Airway epithelial cell (primary cell): ENCODE data around the gene VNN1. TPM values are rescaled to one million over a fixed set of nuclear protein-coding genes. Genes with fewer than 3 reads are reported as not detected.

ENCODE experiments used
- total RNA-seq: library from RNA; depleted of rRNA; stranded (reverse); fragments of >200 nt; gene quantifications from 2 replicates; pipeline ENCODE4 v1.2.3, GENCODE V29; 2015

The VNN1 gene, protein sequence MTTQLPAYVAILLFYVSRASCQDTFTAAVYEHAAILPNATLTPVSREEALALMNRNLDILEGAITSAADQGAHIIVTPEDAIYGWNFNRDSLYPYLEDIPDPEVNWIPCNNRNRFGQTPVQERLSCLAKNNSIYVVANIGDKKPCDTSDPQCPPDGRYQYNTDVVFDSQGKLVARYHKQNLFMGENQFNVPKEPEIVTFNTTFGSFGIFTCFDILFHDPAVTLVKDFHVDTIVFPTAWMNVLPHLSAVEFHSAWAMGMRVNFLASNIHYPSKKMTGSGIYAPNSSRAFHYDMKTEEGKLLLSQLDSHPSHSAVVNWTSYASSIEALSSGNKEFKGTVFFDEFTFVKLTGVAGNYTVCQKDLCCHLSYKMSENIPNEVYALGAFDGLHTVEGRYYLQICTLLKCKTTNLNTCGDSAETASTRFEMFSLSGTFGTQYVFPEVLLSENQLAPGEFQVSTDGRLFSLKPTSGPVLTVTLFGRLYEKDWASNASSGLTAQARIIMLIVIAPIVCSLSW
- total RNA-seq: not detected in 2 replicates

DNA sequence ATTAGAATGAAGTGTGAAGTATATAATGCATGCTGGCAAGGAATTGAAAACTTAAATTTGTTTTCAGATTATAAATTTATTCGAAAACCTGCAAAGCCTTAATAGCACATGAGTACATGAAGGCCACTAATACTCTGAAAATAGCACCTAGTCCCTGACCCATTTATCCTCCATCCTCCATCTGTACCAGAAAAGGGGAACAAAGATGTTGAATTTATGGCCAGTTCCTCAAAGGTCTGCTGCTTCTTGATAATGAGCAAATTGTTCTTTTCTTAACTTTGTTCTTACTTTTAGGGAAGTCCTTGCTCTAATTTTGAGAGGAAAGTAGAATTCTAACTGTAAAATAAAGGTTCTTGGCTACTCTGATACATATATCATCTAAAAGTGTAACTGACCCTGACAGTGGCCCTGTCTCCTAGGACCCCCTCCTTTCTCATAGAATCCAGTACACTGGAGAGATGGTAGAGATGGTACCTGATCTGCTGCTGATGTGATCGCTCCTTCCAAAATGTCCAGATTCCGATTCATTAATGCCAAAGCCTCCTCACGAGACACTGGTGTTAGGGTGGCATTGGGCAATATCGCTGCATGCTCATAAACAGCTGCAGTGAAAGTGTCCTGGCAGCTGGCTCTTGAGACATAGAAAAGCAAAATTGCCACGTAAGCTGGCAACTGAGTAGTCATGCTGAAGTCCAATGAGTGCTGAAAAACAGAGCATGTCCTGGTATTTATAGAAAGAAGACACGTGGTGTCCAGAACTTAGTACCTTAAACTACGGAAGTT lies at the start of gene VNN1:
Gene VNN1 (minus strand): TSS at position 704 of the 783 bp plus-strand sequence. CDS start 20 bp downstream, at position 684.

DNA sequence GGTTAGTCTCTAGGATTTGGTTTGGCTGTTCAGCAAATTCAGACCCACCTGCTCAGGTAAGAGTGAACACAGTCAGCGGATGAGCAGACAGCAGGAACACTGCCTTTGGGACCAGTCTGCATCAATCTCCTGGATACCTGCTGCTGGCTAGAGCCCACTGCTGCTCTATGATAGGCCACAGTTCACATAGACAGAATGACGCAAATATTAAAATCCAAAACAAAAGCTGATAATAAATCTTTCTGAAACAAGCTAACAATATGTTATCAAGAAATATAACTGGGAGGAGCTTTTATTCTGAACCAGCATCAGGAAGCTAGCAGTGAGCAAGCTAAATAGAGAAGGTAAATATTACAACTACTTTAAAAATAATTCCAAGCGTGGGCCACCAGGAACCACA lies 54.8 kb downstream of the VNN1 start, which contains the start of gene TAAR1:
Gene TAAR1 (minus strand): TSS at position 101 of the 400 bp plus-strand sequence. CDS start 13,179 bp downstream, outside the sequence.

Other genes with a start within 250 kb of the VNN1 start
- 22.6 and 23.6 TPM in 2 replicates for gene STX7, start 200.9 kb downstream of the VNN1 start, total RNA-seq
- not detected in 2 replicates for gene TAAR9, start 175.8 kb downstream of the VNN1 start, total RNA-seq
- not detected in 2 replicates for gene TAAR8, start 161.4 kb downstream of the VNN1 start, total RNA-seq
- not detected in 2 replicates for gene TAAR6, start 143.7 kb downstream of the VNN1 start, total RNA-seq
- gene TAAR5, start 124.3 kb downstream of the VNN1 start, total RNA-seq: not detected in 2 replicates
- not detected in 2 replicates for gene TAAR2, start 89.8 kb downstream of the VNN1 start, total RNA-seq
- gene TAAR1, start 54.9 kb downstream of the VNN1 start, total RNA-seq: not detected in 2 replicates
- not detected in 2 replicates for gene VNN2, start 43.8 kb upstream of the VNN1 start, total RNA-seq
- gene SLC18B1, start 84.6 kb upstream of the VNN1 start, total RNA-seq: 9.7 and 10.2 TPM in 2 replicates
- 2,685 and 2,845 TPM in 2 replicates for gene RPS12, start 100.5 kb upstream of the VNN1 start, total RNA-seq